Measurements from ENCODE around the gene SIAH3.
A peak's percentile ranks its signal among the peaks of the same experiment; 100 is the strongest.
"Not testable (repeated sequence)": the region's sequence is repeated elsewhere in the genome, so short reads cannot be mapped to it uniquely, and the experiment has no call there.

The SIAH3 gene

DNA sequence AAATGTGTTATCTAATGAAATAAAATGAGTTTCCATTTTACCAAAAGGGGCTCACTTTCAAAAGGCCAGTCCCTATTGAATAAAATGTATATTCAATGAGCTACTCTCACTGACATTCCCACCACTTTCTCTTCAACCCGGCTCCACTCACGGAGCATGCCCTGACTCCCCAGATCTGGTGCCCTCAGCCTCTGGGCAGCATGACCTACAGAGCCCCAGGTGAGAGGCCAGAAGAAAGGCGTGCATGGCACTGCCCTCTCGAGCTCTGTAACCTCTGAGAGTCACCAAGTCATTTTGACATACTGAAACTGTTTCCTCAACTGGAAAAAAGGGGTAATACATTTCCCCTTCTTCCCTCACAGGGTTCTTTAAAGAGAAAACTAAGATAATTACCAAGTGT is 25.2 kb upstream of the SIAH3 start:
- no peak overlapping the region for H3K27ac Mint-ChIP-seq
- no peak overlapping the region for H3K4me3 Mint-ChIP-seq
- no peak for DNase-seq (ENCODE audit: low spot score)
- no peaks in the 10 kb centered on the region for H3K36me3 Mint-ChIP-seq (ENCODE audit: low read depth)
- H3K9me3 Mint-ChIP-seq, result no peaks in the 10 kb centered on the region
- peaks cover 13% of the 10 kb centered on the region for H3K27me3 Mint-ChIP-seq (ENCODE audit: low read depth)
- no peaks in the 10 kb centered on the region for H3K4me1 Mint-ChIP-seq (ENCODE audit: low read depth)

DNA sequence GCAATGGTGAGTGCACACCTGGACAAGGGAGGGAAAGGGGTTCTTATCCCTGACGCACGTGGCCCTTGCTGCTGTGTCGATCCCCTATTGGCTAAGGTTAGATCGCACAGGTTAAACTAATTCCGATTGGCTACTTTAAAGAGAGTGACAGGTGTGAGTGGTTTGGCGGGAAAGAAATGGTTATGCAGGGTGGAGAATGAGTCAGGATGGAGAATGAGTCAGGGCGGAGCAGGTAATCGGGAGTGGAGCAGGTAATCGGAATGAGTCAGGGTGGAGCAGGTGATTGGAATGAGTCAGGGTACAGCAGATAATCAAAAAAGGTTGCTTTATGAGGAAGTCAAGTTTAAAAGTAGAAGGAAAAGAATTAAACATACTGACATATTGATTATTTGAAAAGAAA is 24.4 kb upstream of the SIAH3 start:
- Mint-ChIP-seq H3K9me3 (no peaks in the 10 kb centered on the region), H3K27ac (no peak overlapping the region), H3K4me1 (ENCODE audit: low read depth) (no peaks in the 10 kb centered on the region), H3K36me3 (ENCODE audit: low read depth) (no peaks in the 10 kb centered on the region), H3K4me3 (no peak overlapping the region), H3K27me3 (ENCODE audit: low read depth) (peaks cover 12% of the 10 kb centered on the region)
- no peak for DNase-seq (ENCODE audit: low spot score)

DNA sequence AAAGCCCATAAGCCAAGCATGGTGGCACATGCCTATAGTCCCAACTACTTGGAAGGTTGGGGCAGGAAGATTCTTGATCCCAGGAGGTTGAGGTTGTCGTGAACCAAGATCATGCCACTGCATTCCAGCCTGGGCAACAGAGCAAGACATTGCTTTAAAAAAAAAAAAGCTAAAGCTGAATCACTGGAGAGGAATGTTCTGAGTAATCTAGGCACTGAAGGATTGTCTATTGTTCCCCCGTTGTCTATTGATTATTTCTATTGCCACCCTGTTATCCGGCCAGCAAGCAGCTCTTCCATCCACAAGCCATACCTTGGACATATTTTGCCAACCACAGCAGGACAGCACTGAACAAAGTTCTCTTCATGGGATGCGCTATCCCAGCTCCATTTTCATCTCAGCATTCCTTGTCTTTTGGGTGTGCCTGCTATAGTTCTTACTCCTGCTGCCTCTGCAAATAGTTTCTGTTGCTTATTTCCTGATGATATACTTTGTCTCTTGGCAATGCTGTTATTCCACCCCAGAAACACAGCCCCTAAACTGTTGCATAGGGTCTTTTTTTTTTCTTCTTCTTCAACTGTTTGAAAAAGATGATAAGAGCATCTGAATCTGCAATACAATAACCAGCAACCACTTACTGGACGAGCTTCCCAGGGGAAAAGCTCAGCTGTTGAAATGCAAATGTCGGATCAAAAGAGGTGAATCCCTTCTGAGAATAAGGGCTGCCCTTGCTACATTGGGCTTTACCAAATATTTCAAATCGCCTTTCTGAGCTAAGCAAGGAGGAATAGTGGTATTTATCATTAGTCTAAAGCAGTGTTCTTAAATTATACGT is 22.2 kb upstream of the SIAH3 start:
- no peaks in the 10 kb centered on the region for H3K36me3 Mint-ChIP-seq (ENCODE audit: low read depth)
- H3K27ac Mint-ChIP-seq, result no peak overlapping the region
- no peak for DNase-seq (ENCODE audit: low spot score)
- H3K27me3 Mint-ChIP-seq (ENCODE audit: low read depth), result peaks cover 4% of the 10 kb centered on the region
- H3K9me3 Mint-ChIP-seq, result no peaks in the 10 kb centered on the region
- no peaks in the 10 kb centered on the region for H3K4me1 Mint-ChIP-seq (ENCODE audit: low read depth)
- no peak overlapping the region for H3K4me3 Mint-ChIP-seq

DNA sequence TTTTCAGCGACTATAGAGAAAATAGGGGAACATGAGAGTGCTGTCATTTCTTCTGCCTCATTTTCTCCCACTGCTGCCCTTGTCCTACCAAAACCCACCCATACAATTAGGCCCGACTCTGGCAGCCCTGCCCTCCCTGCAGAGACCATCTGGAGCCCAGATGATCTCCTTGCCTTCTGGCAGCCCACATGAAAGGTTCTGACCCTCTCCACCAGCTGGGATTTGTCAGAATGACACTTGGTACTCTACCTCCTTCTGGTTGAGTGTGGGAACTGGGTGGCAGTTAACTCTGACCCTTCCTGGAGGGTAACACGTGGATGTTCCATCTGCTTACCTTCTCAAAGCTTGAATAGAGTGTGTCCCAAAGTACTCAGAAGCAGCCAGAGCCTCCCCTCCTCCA is 21.0 kb upstream of the SIAH3 start:
- no peaks in the 10 kb centered on the region for H3K36me3 Mint-ChIP-seq (ENCODE audit: low read depth)
- H3K4me1 Mint-ChIP-seq (ENCODE audit: low read depth), result no peaks in the 10 kb centered on the region
- H3K9me3 Mint-ChIP-seq, result no peaks in the 10 kb centered on the region
- H3K27ac Mint-ChIP-seq, result no peak overlapping the region
- H3K4me3 Mint-ChIP-seq, result no peak overlapping the region
- H3K27me3 Mint-ChIP-seq (ENCODE audit: low read depth), result peaks cover 4% of the 10 kb centered on the region
- DNase-seq (ENCODE audit: low spot score), result no peak

- H3K9me3 Mint-ChIP-seq; DNase-seq (ENCODE audit: low spot score); H3K36me3 Mint-ChIP-seq (ENCODE audit: low read depth); H3K4me3 Mint-ChIP-seq; H3K27me3 Mint-ChIP-seq (ENCODE audit: low read depth); H3K27ac Mint-ChIP-seq; H3K4me1 Mint-ChIP-seq (ENCODE audit: low read depth): not testable (repeated sequence)
Measured at GRCh38 chr13:45871201-45871600, 19.6 kb upstream of the SIAH3 start.

GRCh38 chr13:45870232-45870631 is 18.7 kb upstream of the SIAH3 start:
- Mint-ChIP-seq H3K27ac (no peak overlapping the region), H3K4me3 (no peak overlapping the region), H3K4me1 (ENCODE audit: low read depth) (no peaks in the 10 kb centered on the region), H3K36me3 (ENCODE audit: low read depth) (no peaks in the 10 kb centered on the region), H3K27me3 (ENCODE audit: low read depth) (peaks cover 4% of the 10 kb centered on the region), H3K9me3 (no peaks in the 10 kb centered on the region)
- DNase-seq (ENCODE audit: low spot score), result no peak

GRCh38 chr13:45865414-45865813 is 13.9 kb upstream of the SIAH3 start:
- DNase-seq (ENCODE audit: low spot score), result no peak
- Mint-ChIP-seq H3K27ac (no peak overlapping the region), H3K4me3 (no peak overlapping the region), H3K4me1 (ENCODE audit: low read depth) (no peaks in the 10 kb centered on the region), H3K36me3 (ENCODE audit: low read depth) (no peaks in the 10 kb centered on the region), H3K9me3 (no peaks in the 10 kb centered on the region), H3K27me3 (ENCODE audit: low read depth) (peaks cover 13% of the 10 kb centered on the region)

GRCh38 chr13:45863709-45864590 is 12.4 kb upstream of the SIAH3 start:
- DNase-seq (ENCODE audit: low spot score), result no peak
- Mint-ChIP-seq H3K27ac (no peak overlapping the region), H3K4me3 (no peak overlapping the region), H3K27me3 (ENCODE audit: low read depth) (peaks cover 17% of the 10 kb centered on the region), H3K36me3 (ENCODE audit: low read depth) (no peaks in the 10 kb centered on the region), H3K9me3 (no peaks in the 10 kb centered on the region), H3K4me1 (ENCODE audit: low read depth) (no peaks in the 10 kb centered on the region)

GRCh38 chr13:45861322-45861721 is 9.8 kb upstream of the SIAH3 start:
- DNase-seq (ENCODE audit: low spot score), result no peak

GRCh38 chr13:45860240-45860639 is 8.7 kb upstream of the SIAH3 start:
- H3K27me3 Mint-ChIP-seq (ENCODE audit: low read depth), result peaks cover 30% of the 10 kb centered on the region
- DNase-seq (ENCODE audit: low spot score), result no peak
- no peaks in the 10 kb centered on the region for H3K36me3 Mint-ChIP-seq (ENCODE audit: low read depth)
- H3K27ac Mint-ChIP-seq, result no peak overlapping the region
- H3K9me3 Mint-ChIP-seq, result no peaks in the 10 kb centered on the region
- H3K4me3 Mint-ChIP-seq, result no peak overlapping the region
- H3K4me1 Mint-ChIP-seq (ENCODE audit: low read depth), result no peaks in the 10 kb centered on the region

More at GRCh38 chr13:45861322-45861721, 9.8 kb upstream of the SIAH3 start:
- no peaks in the 10 kb centered on the region for H3K4me1 Mint-ChIP-seq (ENCODE audit: low read depth)
- no peak overlapping the region for H3K4me3 Mint-ChIP-seq
- H3K27me3 Mint-ChIP-seq (ENCODE audit: low read depth), result peaks cover 24% of the 10 kb centered on the region
- no peak overlapping the region for H3K27ac Mint-ChIP-seq
- H3K36me3 Mint-ChIP-seq (ENCODE audit: low read depth), result no peaks in the 10 kb centered on the region
- no peaks in the 10 kb centered on the region for H3K9me3 Mint-ChIP-seq

- Mint-ChIP-seq H3K36me3 (ENCODE audit: low read depth) (no peaks in the 10 kb centered on the region), H3K4me3 (no peak overlapping the region), H3K4me1 (ENCODE audit: low read depth) (no peaks in the 10 kb centered on the region), H3K27me3 (ENCODE audit: low read depth) (peaks cover 33% of the 10 kb centered on the region), H3K27ac (no peak overlapping the region), H3K9me3 (no peaks in the 10 kb centered on the region)
- no peak for DNase-seq (ENCODE audit: low spot score)
Measured at GRCh38 chr13:45859705-45860104, 8.2 kb upstream of the SIAH3 start.

GRCh38 chr13:45852494-45852893 is 941 bp upstream of the SIAH3 start:
- DNase-seq (ENCODE audit: low spot score), result no peak
- Mint-ChIP-seq H3K27ac (no peak overlapping the region), H3K9me3 (peaks cover 5% of the 10 kb centered on the region), H3K27me3 (ENCODE audit: low read depth) (peaks cover 74% of the 10 kb centered on the region), H3K36me3 (ENCODE audit: low read depth) (no peaks in the 10 kb centered on the region), H3K4me3 (no peak overlapping the region), H3K4me1 (ENCODE audit: low read depth) (peaks cover 35% of the 10 kb centered on the region)

- H3K9me3 Mint-ChIP-seq, result peaks cover 5% of the 10 kb centered on the region
- H3K27ac Mint-ChIP-seq, result no peak overlapping the region
- peaks cover 72% of the 10 kb centered on the region for H3K27me3 Mint-ChIP-seq (ENCODE audit: low read depth)
- no peaks in the 10 kb centered on the region for H3K36me3 Mint-ChIP-seq (ENCODE audit: low read depth)
- peaks cover 40% of the 10 kb centered on the region for H3K4me1 Mint-ChIP-seq (ENCODE audit: low read depth)
- no peak for DNase-seq (ENCODE audit: low spot score)
- peak overlapping the region; percentile 89 for H3K4me3 Mint-ChIP-seq
Measured at GRCh38 chr13:45851956-45852355, 403 bp upstream of the SIAH3 start.

DNA sequence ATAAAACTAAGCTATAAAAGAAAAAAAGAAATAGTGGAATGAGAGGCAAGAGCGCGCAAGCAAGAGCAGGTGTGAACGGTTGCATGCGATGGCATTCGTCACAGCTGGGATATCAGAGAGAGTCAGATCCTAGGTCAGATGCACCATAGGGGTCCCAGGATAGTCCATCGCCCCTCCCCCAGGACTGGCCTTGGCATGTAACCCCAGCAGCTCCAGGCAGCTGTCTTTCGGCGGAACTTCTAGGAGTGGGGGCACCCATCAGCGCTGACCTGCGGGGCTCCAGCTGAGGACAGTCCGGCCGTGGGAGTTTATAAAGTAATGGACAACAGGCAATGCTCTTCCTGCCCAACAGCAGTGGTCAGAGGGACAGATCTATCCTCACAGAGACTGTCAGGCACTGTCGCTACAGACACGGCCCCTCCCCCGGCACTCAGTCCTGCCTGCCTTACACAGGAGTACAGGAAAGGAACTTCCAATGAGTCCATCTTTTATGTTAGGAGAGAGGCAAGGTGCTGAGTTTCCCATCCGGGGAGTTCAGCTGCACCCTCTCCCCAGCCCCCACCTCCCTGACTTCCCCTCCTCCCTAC is 1.4 kb downstream of the SIAH3 start:
- H3K27me3 Mint-ChIP-seq (ENCODE audit: low read depth), result peaks cover 61% of the 10 kb centered on the region
- peaks cover 44% of the 10 kb centered on the region for H3K4me1 Mint-ChIP-seq (ENCODE audit: low read depth)

More for the DNA sequence above, 1.4 kb downstream of the SIAH3 start:
- Mint-ChIP-seq H3K4me3 (peak overlapping the region; percentile 89), H3K27ac (no peak overlapping the region), H3K36me3 (ENCODE audit: low read depth) (no peaks in the 10 kb centered on the region), H3K9me3 (peaks cover 5% of the 10 kb centered on the region)
- no peak for DNase-seq (ENCODE audit: low spot score)

Measured in T-helper 2 cell treated with Interferon-gamma antibody and Interleukin-4, amounts not matched to agents 5 μg/mL and 100 μg/mL, for 36 hours (primary cell).